SK-N-SH treated with all-trans-retinoic acid at 6 μM for 48 hours (cell line): ENCODE measurements around the gene PNPLA7.
A peak's percentile ranks its signal among the peaks of the same experiment; 100 is the strongest.
"Not testable (repeated sequence)": the region's sequence is repeated elsewhere in the genome, so short reads cannot be mapped to it uniquely, and the experiment has no call there.

Experiments
- ATAC-seq: fragments of 200-7000 bp; cut with Tn5 transposase; 3 replicates; pipeline ENCODE4 v1.9.1; 2020; ENCODE audit warnings: mild to moderate bottlenecking, moderate library complexity
- ARNTL ChIP-seq: fragments of 450-650 bp; formaldehyde crosslinking; IDR thresholded peaks from 2 replicates; pipeline ENCODE4 v1.5.0; 2020; ENCODE audit warnings: low read depth, mild to moderate bottlenecking, moderate library complexity, borderline replicate concordance
- CSDC2 ChIP-seq: fragments of 250-450 bp; sonication (Bioruptor Pico); IDR thresholded peaks from 2 replicates; pipeline ENCODE4 v1.5.0; 2020; ENCODE audit warnings: mild to moderate bottlenecking, moderate library complexity
- CSRNP3 ChIP-seq: fragments of 250-450 bp; sonication (Bioruptor Pico); IDR thresholded peaks from 2 replicates; pipeline ENCODE4 v1.5.1; 2021; ENCODE audit warnings: mild to moderate bottlenecking, moderate library complexity
- ESRRG ChIP-seq: fragments of 250-450 bp; sonication (Bioruptor Pico); IDR thresholded peaks from 2 replicates; pipeline ENCODE4 v1.6.1; 2021; ENCODE audit warnings: mild to moderate bottlenecking
- GLIS3 ChIP-seq: fragments of 250-450 bp; sonication (Bioruptor Pico); IDR thresholded peaks from 2 replicates; pipeline ENCODE4 v1.5.0; 2020; ENCODE audit warnings: mild to moderate bottlenecking, moderate library complexity
- ISL1 ChIP-seq: fragments of 250-450 bp; sonication (Bioruptor Pico); IDR thresholded peaks from 2 replicates; pipeline ENCODE4 v2.1.2; 2022; ENCODE audit warnings: mild to moderate bottlenecking, moderate library complexity
- OSR1 ChIP-seq: fragments of 250-450 bp; sonication (Bioruptor Pico); IDR thresholded peaks from 2 replicates; pipeline ENCODE4 v1.8.0; 2022; ENCODE audit warnings: moderate library complexity, mild to moderate bottlenecking, inconsistent platforms
- PPARA ChIP-seq: fragments of 250-450 bp; sonication (Bioruptor Pico); IDR thresholded peaks from 2 replicates; pipeline ENCODE4 v1.5.0; 2020; ENCODE audit warnings: mild to moderate bottlenecking, borderline replicate concordance
- RARB ChIP-seq: fragments of 250-450 bp; sonication (Bioruptor Pico); IDR thresholded peaks from 2 replicates; pipeline ENCODE4 v1.8.0; 2021; ENCODE audit warnings: mild to moderate bottlenecking, moderate library complexity
- SNAI2 ChIP-seq: fragments of 250-450 bp; sonication (Bioruptor Pico); IDR thresholded peaks from 2 replicates; pipeline ENCODE4 v1.5.0; 2020; ENCODE audit warnings: mild to moderate bottlenecking, moderate library complexity
- TCF4 ChIP-seq: fragments of 250-450 bp; sonication (Bioruptor Pico); IDR thresholded peaks from 2 replicates; pipeline ENCODE4 v1.8.0; 2021; ENCODE audit warnings: mild to moderate bottlenecking, moderate library complexity, borderline replicate concordance
- TOX ChIP-seq: fragments of 250-450 bp; sonication (Bioruptor Pico); IDR thresholded peaks from 2 replicates; pipeline ENCODE4 v1.8.0; 2021; ENCODE audit warnings: mild to moderate bottlenecking, moderate library complexity, borderline replicate concordance
- ZC3H10 ChIP-seq: fragments of 250-450 bp; sonication (Bioruptor Pico); IDR thresholded peaks from 2 replicates; pipeline ENCODE4 v1.5.1; 2021; ENCODE audit warnings: mild to moderate bottlenecking, moderate library complexity
- ZFP3 ChIP-seq: fragments of 250-450 bp; sonication (Bioruptor Pico); IDR thresholded peaks from 2 replicates; pipeline ENCODE4 v1.5.0; 2020; ENCODE audit warnings: mild to moderate bottlenecking, moderate library complexity
- ZFP30 ChIP-seq: fragments of 450-650 bp; formaldehyde crosslinking; IDR thresholded peaks from 2 replicates; pipeline ENCODE4 v1.5.0; 2022; ENCODE audit warnings: mild to moderate bottlenecking, moderate library complexity
- ZNF565 ChIP-seq: fragments of 450-650 bp; formaldehyde crosslinking; conservative IDR thresholded peaks from 2 replicates; pipeline ENCODE4 v1.5.0; 2020; ENCODE audit warnings: low read depth, mild to moderate bottlenecking, moderate library complexity
- ZNF70 ChIP-seq: fragments of 450-650 bp; formaldehyde crosslinking; IDR thresholded peaks from 2 replicates; pipeline ENCODE4 v1.5.0; 2020; ENCODE audit warnings: mild to moderate bottlenecking, moderate library complexity
- ZNF8 ChIP-seq: fragments of 450-650 bp; formaldehyde crosslinking; IDR thresholded peaks from 2 replicates; pipeline ENCODE4 v1.5.0; 2020; ENCODE audit warnings: mild to moderate bottlenecking, moderate library complexity
- TF ChIP-seq, protein P1 (sequence below): fragments of 250-450 bp; sonication (Bioruptor Pico); IDR thresholded peaks from 2 replicates; pipeline ENCODE4 v1.5.1; 2020; ENCODE audit warnings: low read depth, mild to moderate bottlenecking, moderate library complexity
- TF ChIP-seq, protein P2 (sequence below): fragments of 250-450 bp; sonication (Bioruptor Pico); IDR thresholded peaks from 2 replicates; pipeline ENCODE4 v1.8.0; 2020; ENCODE audit warnings: mild to moderate bottlenecking, moderate library complexity, borderline replicate concordance

PNPLA7 gene

GRCh38 chr9:137534256-137535119 is 15.7 kb downstream of the PNPLA7 start:
- TF ChIP-seq, protein P1, sequence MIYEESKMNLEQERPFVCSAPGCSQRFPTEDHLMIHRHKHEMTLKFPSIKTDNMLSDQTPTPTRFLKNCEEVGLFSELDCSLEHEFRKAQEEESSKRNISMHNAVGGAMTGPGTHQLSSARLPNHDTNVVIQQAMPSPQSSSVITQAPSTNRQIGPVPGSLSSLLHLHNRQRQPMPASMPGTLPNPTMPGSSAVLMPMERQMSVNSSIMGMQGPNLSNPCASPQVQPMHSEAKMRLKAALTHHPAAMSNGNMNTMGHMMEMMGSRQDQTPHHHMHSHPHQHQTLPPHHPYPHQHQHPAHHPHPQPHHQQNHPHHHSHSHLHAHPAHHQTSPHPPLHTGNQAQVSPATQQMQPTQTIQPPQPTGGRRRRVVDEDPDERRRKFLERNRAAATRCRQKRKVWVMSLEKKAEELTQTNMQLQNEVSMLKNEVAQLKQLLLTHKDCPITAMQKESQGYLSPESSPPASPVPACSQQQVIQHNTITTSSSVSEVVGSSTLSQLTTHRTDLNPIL (CRISPR knock-in tag): no peak
- TF ChIP-seq ISL1: no peak
- TF ChIP-seq TOX (CRISPR knock-in tag): no peak
- TF ChIP-seq ESRRG (CRISPR knock-in tag): no peak
- TF ChIP-seq TCF4 (CRISPR knock-in tag): no peak
- TF ChIP-seq ZNF8 (CRISPR knock-in tag): no peak
- TF ChIP-seq CSRNP3: no peak
- no peak for TF ChIP-seq ZNF70 (CRISPR knock-in tag)
- TF ChIP-seq, all 23 proteins: peak for 0
- ATAC-seq: peak; percentile 95

GRCh38 chr9:137532891-137533468 is 17.2 kb downstream of the PNPLA7 start:
- ATAC-seq: not testable (repeated sequence)

GRCh38 chr9:137531099-137531765 is 19.0 kb downstream of the PNPLA7 start:
- no peak for ATAC-seq
- no peak for TF ChIP-seq ZFP3 (CRISPR knock-in tag)
- no peak for TF ChIP-seq CSRNP3
- TF ChIP-seq PPARA: no peak
- no peak for TF ChIP-seq ZC3H10 (CRISPR knock-in tag)
- TF ChIP-seq CSDC2 (CRISPR knock-in tag): no peak
- no peak for TF ChIP-seq RARB (CRISPR knock-in tag)
- TF ChIP-seq, protein P1 (CRISPR knock-in tag): no peak
- TF ChIP-seq ZNF8 (CRISPR knock-in tag): no peak
- no peak for TF ChIP-seq GLIS3 (CRISPR knock-in tag)
- TF ChIP-seq SNAI2: no peak
- no peak for TF ChIP-seq TOX (CRISPR knock-in tag)
- TF ChIP-seq ZNF70 (CRISPR knock-in tag): no peak
- TF ChIP-seq, protein P2, sequence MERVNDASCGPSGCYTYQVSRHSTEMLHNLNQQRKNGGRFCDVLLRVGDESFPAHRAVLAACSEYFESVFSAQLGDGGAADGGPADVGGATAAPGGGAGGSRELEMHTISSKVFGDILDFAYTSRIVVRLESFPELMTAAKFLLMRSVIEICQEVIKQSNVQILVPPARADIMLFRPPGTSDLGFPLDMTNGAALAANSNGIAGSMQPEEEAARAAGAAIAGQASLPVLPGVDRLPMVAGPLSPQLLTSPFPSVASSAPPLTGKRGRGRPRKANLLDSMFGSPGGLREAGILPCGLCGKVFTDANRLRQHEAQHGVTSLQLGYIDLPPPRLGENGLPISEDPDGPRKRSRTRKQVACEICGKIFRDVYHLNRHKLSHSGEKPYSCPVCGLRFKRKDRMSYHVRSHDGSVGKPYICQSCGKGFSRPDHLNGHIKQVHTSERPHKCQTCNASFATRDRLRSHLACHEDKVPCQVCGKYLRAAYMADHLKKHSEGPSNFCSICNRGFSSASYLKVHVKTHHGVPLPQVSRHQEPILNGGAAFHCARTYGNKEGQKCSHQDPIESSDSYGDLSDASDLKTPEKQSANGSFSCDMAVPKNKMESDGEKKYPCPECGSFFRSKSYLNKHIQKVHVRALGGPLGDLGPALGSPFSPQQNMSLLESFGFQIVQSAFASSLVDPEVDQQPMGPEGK (CRISPR knock-in tag): no peak
- TF ChIP-seq ZFP30 (CRISPR knock-in tag): no peak
- TF ChIP-seq OSR1 (CRISPR knock-in tag): no peak
- no peak for TF ChIP-seq ZNF565 (CRISPR knock-in tag)
- TF ChIP-seq ARNTL: no peak
- TF ChIP-seq TCF4 (CRISPR knock-in tag): no peak
- no peak for TF ChIP-seq ISL1
